ENCODE measurements around the gene PNLDC1. TPM values are rescaled to one million over a fixed set of nuclear protein-coding genes. Genes with fewer than 3 reads are reported as not detected.
"Not testable (repeated sequence)": the region's sequence is repeated elsewhere in the genome, so short reads cannot be mapped to it uniquely, and the experiment has no call there.

Gene PNLDC1
- total RNA-seq, 1 donor from 2014 or later, result 0.49 TPM

- not testable (repeated sequence) for H3K4me1 Mint-ChIP-seq; H3K27ac Mint-ChIP-seq (ENCODE audit: unreplicated experiment); H3K36me3 Mint-ChIP-seq (ENCODE audit: low read depth); H3K4me3 Mint-ChIP-seq; H3K9me3 Mint-ChIP-seq
- peak; percentile 72 for TF ChIP-seq CTCF (conservative IDR thresholded peaks at IDR 0.05)
- peak; percentile 37 for DNase-seq (ENCODE audit: low read depth, low spot score)
- peaks cover 21% of the 10 kb centered on the region for H3K27me3 Mint-ChIP-seq (ENCODE audit: low read depth)
Observed at GRCh38 chr6:159863341-159863740, 63.3 kb downstream of the PNLDC1 start.

- no peak for TF ChIP-seq CTCF (conservative IDR thresholded peaks at IDR 0.05)
- H3K4me1 Mint-ChIP-seq, result no peaks in the 10 kb centered on the region
- H3K27me3 Mint-ChIP-seq (ENCODE audit: low read depth), result peaks cover 19% of the 10 kb centered on the region
- H3K27ac Mint-ChIP-seq (ENCODE audit: unreplicated experiment), result no peak overlapping the region
- no peak for DNase-seq (ENCODE audit: low read depth, low spot score)
- H3K9me3 Mint-ChIP-seq, result peaks cover 3% of the 10 kb centered on the region
- H3K36me3 Mint-ChIP-seq (ENCODE audit: low read depth), result no peaks in the 10 kb centered on the region
- no peak overlapping the region for H3K4me3 Mint-ChIP-seq
Observed at GRCh38 chr6:159865226-159865920, 65.3 kb downstream of the PNLDC1 start.

GRCh38 chr6:159866286-159867247 lies 66.5 kb downstream of the PNLDC1 start:
- H3K27ac Mint-ChIP-seq (ENCODE audit: unreplicated experiment), result no peak overlapping the region

More at GRCh38 chr6:159866286-159867247, 66.5 kb downstream of the PNLDC1 start:
- Mint-ChIP-seq H3K4me3 (no peak overlapping the region), H3K27me3 (ENCODE audit: low read depth) (peaks cover 12% of the 10 kb centered on the region), H3K9me3 (peaks cover 3% of the 10 kb centered on the region), H3K36me3 (ENCODE audit: low read depth) (no peaks in the 10 kb centered on the region), H3K4me1 (no peaks in the 10 kb centered on the region)
- DNase-seq (ENCODE audit: low read depth, low spot score), result no peak
- TF ChIP-seq CTCF (conservative IDR thresholded peaks at IDR 0.05), result no peak

Other genes starting within 250 kb of the PNLDC1 start
- gene SOD2, start 107.0 kb upstream of the PNLDC1 start, total RNA-seq, result 91.9 and 96.7 TPM in 2 replicates
- gene WTAP, start 72.8 kb upstream of the PNLDC1 start, total RNA-seq, result 126 and 128 TPM in 2 replicates
- 419 and 443 TPM in 2 replicates for gene ACAT2, start 38.2 kb upstream of the PNLDC1 start, total RNA-seq
- 246 and 248 TPM in 2 replicates for gene TCP1, start 10.7 kb upstream of the PNLDC1 start, total RNA-seq
- 53.0 and 56.3 TPM in 2 replicates for gene MRPL18, start 9.8 kb upstream of the PNLDC1 start, total RNA-seq
- gene MAS1, start 90.7 kb downstream of the PNLDC1 start, total RNA-seq, result not detected in 2 replicates
- gene IGF2R, start 168.8 kb downstream of the PNLDC1 start, total RNA-seq, result 97.3 and 103 TPM in 2 replicates